Endothelial cell (in vitro differentiated cells): ENCODE results near the gene HDAC7. TPM values are rescaled to one million over a fixed set of nuclear protein-coding genes. Genes with fewer than 3 reads are reported as not detected.

ENCODE experiments used
- DNase-seq: peaks from one replicate; pipeline ENCODE4 v3.0.0; 2021; ENCODE audit warnings: low spot score
- H3K27ac Mint-ChIP-seq: one replicate; pipeline ENCODE4 v1.8.0; 2021; ENCODE audit warnings: mixed read lengths, inconsistent platforms; ENCODE audit not compliant: unreplicated experiment
- H3K27me3 Mint-ChIP-seq: one replicate; pipeline ENCODE4 v1.8.0; 2021; ENCODE audit warnings: mild to moderate bottlenecking, moderate library complexity, mixed read lengths, inconsistent platforms; ENCODE audit not compliant: unreplicated experiment
- H3K36me3 Mint-ChIP-seq: one replicate; pipeline ENCODE4 v1.8.0; 2021; ENCODE audit warnings: mild to moderate bottlenecking, low read depth, mixed read lengths, inconsistent platforms; ENCODE audit not compliant: unreplicated experiment
- H3K4me1 Mint-ChIP-seq: one replicate; pipeline ENCODE4 v1.8.0; 2021; ENCODE audit warnings: mild to moderate bottlenecking, mixed read lengths, inconsistent platforms; ENCODE audit not compliant: unreplicated experiment
- H3K4me3 Mint-ChIP-seq: one replicate; pipeline ENCODE4 v1.8.0; 2021; ENCODE audit warnings: mild to moderate bottlenecking, mixed read lengths, inconsistent platforms; ENCODE audit not compliant: unreplicated experiment
- H3K9me3 Mint-ChIP-seq: one replicate; pipeline ENCODE4 v1.8.0; 2021; ENCODE audit warnings: mixed read lengths, inconsistent platforms; ENCODE audit not compliant: unreplicated experiment
- total RNA-seq: library from RNA; stranded (reverse); fragmentation: NEBNext Ultra II Directional; extraction: Animal tissue kit (Norgen Biotek cat#: 25700); gene quantifications from one replicate; pipeline ENCODE4 v1.2.1, GENCODE V29; 2021; ENCODE audit not compliant: unreplicated experiment
- TF ChIP-seq, protein P1 (sequence below): fragments of 200-600 bp; sonication (generic); IDR thresholded peaks from one replicate; pipeline ENCODE4 v1.5.0; 2021; ENCODE audit warnings: antibody characterized with exemption; ENCODE audit not compliant: unreplicated experiment

The HDAC7 gene
- total RNA-seq, 1 donor from 2014 or later, result 387 TPM

DNA sequence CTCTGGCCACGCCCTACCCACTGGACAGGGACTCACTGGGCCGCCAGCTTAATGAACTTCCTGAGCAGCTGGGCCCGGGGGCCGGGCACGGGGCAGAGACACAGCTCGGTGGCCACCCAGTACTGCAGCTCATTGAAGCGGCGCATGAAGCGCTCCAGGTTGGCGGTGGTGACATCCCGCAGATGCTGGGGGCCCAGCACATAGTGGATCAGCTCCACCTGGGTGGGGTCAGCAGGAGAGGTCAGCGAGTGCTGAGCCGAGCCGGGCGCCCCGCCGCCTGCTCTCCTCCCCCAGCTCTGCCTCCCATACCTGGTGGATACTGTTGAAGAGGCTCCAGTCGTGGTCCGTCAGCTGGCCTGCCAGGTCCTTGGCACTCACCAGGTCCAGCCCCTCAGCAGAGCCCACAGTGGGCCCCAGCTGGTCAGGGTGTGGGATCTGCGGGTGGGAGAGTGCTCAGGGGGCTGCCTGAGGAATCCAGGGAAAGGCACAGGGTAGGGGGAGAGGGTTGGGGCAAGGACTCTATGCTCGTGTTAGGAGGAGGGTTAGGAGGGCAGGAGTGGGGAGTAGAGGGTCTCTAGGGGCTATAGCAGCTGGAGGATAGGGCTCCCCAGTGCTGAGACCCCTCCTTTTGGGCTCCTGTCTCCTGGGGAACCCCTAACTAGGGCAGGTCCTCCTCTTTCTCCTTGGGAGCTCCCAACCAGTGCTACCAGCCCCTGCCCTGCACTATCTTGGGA is 78.9 kb downstream of the HDAC7 start:
- TF ChIP-seq, protein P1, sequence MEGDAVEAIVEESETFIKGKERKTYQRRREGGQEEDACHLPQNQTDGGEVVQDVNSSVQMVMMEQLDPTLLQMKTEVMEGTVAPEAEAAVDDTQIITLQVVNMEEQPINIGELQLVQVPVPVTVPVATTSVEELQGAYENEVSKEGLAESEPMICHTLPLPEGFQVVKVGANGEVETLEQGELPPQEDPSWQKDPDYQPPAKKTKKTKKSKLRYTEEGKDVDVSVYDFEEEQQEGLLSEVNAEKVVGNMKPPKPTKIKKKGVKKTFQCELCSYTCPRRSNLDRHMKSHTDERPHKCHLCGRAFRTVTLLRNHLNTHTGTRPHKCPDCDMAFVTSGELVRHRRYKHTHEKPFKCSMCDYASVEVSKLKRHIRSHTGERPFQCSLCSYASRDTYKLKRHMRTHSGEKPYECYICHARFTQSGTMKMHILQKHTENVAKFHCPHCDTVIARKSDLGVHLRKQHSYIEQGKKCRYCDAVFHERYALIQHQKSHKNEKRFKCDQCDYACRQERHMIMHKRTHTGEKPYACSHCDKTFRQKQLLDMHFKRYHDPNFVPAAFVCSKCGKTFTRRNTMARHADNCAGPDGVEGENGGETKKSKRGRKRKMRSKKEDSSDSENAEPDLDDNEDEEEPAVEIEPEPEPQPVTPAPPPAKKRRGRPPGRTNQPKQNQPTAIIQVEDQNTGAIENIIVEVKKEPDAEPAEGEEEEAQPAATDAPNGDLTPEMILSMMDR, result no peak
- Mint-ChIP-seq H3K4me1 (peaks cover 20% of the 10 kb centered on the region), H3K36me3 (peaks cover 39% of the 10 kb centered on the region), H3K4me3 (no peak overlapping the region), H3K27me3 (peaks cover 25% of the 10 kb centered on the region), H3K9me3 (no peaks in the 10 kb centered on the region), H3K27ac (no peak overlapping the region)
- no peak for DNase-seq

DNA sequence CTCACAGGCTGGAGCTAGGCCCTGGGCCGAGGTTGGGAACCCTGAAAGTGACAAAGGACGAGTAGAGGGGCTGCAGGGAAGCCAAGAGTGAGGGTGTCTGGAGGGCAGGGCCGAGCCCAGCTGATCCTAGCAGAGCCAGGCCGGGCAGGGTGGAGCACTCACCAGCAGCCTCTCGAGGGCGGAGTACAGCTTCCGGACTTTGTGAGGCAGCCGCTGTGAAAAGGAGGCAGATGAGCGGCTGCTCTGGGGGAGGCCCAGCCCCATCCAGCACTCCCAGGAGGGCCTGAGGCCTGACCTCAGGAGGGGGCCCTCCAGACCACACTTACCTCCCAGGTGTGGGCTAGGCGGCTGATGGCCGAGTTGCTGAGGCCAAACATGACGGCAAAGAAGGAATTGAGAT is 79.7 kb downstream of the HDAC7 start:
- TF ChIP-seq, protein P1, result no peak
- DNase-seq, result no peak
- peaks cover 37% of the 10 kb centered on the region for H3K36me3 Mint-ChIP-seq
- H3K4me3 Mint-ChIP-seq, result no peak overlapping the region
- H3K27ac Mint-ChIP-seq, result no peak overlapping the region
- H3K4me1 Mint-ChIP-seq, result peaks cover 25% of the 10 kb centered on the region
- H3K27me3 Mint-ChIP-seq, result peaks cover 23% of the 10 kb centered on the region
- no peaks in the 10 kb centered on the region for H3K9me3 Mint-ChIP-seq

DNA sequence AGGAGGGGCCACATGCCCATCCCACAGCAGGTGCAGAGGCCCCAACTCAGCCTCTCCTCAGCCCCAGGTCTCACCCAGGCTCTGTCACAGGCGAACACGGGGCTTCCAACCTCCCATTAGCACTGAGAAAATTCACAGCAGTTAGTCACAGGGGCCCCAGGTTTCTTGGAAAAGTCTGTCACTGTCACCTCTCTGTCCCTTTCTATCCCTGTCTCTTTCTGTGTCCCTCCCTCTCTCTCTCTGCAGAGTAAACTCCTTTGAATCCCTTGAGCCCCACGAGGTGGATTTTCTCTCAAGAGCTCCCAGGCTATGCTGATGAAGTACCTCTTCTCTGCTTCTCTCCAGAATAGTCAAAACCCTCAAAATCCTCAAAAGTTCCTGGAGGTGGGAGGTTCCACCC is 80.4 kb downstream of the HDAC7 start:
- Mint-ChIP-seq H3K4me3 (peak overlapping the region; percentile 42), H3K9me3 (no peaks in the 10 kb centered on the region), H3K27ac (peak overlapping the region; percentile 52), H3K36me3 (peaks cover 35% of the 10 kb centered on the region), H3K27me3 (peaks cover 18% of the 10 kb centered on the region), H3K4me1 (peaks cover 26% of the 10 kb centered on the region)
- DNase-seq, result no peak
- TF ChIP-seq, protein P1, result no peak

DNA sequence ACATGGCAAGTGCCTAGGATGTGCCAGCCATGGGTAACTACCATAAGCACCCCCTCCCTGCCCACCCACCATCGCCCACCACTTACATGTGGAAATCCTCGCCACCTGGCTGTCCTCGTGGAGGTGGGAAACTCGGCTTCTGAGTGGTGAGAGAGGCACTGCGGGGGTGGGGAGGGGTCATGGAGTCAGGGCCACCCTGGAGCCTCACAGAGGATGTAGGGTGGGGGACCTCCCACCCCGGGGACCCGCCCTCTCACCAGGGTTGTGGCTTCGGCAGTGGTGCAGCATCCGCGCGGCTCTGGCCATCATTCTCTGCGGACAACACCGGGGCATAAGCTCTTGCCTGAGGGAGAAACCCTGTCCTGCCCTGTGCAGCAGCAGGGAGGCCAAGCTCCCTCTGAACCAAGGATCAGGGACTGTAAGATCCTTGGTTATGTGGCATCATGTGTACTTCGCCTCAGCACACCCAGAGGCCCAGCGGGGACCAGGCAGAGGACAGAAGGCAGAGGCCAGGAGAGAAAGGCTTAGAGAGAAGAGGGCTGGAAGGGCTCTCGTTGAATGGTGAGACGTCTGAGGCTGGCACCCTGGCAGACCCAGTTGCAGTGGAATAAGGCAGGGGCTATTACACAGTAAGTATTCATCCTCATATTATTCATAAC is 81.6 kb downstream of the HDAC7 start:
- H3K27me3 Mint-ChIP-seq, result peaks cover 19% of the 10 kb centered on the region
- TF ChIP-seq, protein P1, result no peak
- H3K4me1 Mint-ChIP-seq, result peaks cover 23% of the 10 kb centered on the region
- H3K9me3 Mint-ChIP-seq, result no peaks in the 10 kb centered on the region
- peaks cover 31% of the 10 kb centered on the region for H3K36me3 Mint-ChIP-seq
- DNase-seq, result no peak
- no peak overlapping the region for H3K4me3 Mint-ChIP-seq
- H3K27ac Mint-ChIP-seq, result no peak overlapping the region
